ENCODE data around the gene GPR171. TPM values are rescaled to one million over a fixed set of nuclear protein-coding genes. Genes with fewer than 3 reads are reported as not detected.

The GPR171 gene
- total RNA-seq, 4 donors from 2014 or later: 4.9 to 11.0 (median 7.3) TPM

- no peak for TF ChIP-seq POLR2A (IDR thresholded peaks at IDR 0.05)
- TF ChIP-seq CTCF (IDR thresholded peaks at IDR 0.05): peak in 5 of 6 experiments; percentile 1 to 64 (median 50)
- DNase-seq: no peak
- H3K4me3 ChIP-seq: no peak overlapping the region
Measured at GRCh38 chr3:151156618-151157216, 46.3 kb downstream of the GPR171 start.

GRCh38 chr3:151155409-151156128, 47.4 kb downstream of the GPR171 start:
- Histone ChIP-seq H3K36me3 (no peaks in the 10 kb centered on the region), H3K27me3 (no peaks in the 10 kb centered on the region), H3K4me1 (no peaks in the 10 kb centered on the region), H3K27ac (no peak overlapping the region), H3K4me3 (no peak overlapping the region), H3K9me3 (no peaks in the 10 kb centered on the region)
- TF ChIP-seq POLR2A (IDR thresholded peaks at IDR 0.05) (no peak), CTCF (IDR thresholded peaks at IDR 0.05) (no peak)
- DNase-seq: no peak

More at GRCh38 chr3:151156618-151157216, 46.3 kb downstream of the GPR171 start:
- no peaks in the 10 kb centered on the region for H3K27me3 ChIP-seq
- no peaks in the 10 kb centered on the region for H3K36me3 ChIP-seq
- H3K27ac ChIP-seq: no peak overlapping the region
- H3K9me3 ChIP-seq: no peaks in the 10 kb centered on the region
- no peaks in the 10 kb centered on the region for H3K4me1 ChIP-seq

- H3K27ac ChIP-seq: no peak overlapping the region
- H3K36me3 ChIP-seq: no peaks in the 10 kb centered on the region
- H3K4me1 ChIP-seq: no peaks in the 10 kb centered on the region
- no peak for DNase-seq
- no peaks in the 10 kb centered on the region for H3K9me3 ChIP-seq
- H3K27me3 ChIP-seq: no peaks in the 10 kb centered on the region
- no peak overlapping the region for H3K4me3 ChIP-seq
- TF ChIP-seq POLR2A (IDR thresholded peaks at IDR 0.05) (no peak), CTCF (IDR thresholded peaks at IDR 0.05) (no peak)
Measured at GRCh38 chr3:151154566-151154965, 48.5 kb downstream of the GPR171 start.

- Histone ChIP-seq H3K27ac (no peak overlapping the region), H3K36me3 (no peaks in the 10 kb centered on the region), H3K4me3 (no peak overlapping the region), H3K4me1 (no peaks in the 10 kb centered on the region), H3K9me3 (no peaks in the 10 kb centered on the region), H3K27me3 (no peaks in the 10 kb centered on the region)
- no peak for DNase-seq
- no peak for TF ChIP-seq POLR2A (IDR thresholded peaks at IDR 0.05)
- TF ChIP-seq CTCF (IDR thresholded peaks at IDR 0.05): no peak
Measured at GRCh38 chr3:151152455-151153079, 50.4 kb downstream of the GPR171 start.

Small RNA genes lying within 50 kb of the gene (small RNA-seq; reads per million reads assigned to genes)
- 0.06 to 0.45 reads per million in 2 donors for gene RNA5SP145

Other genes starting within 250 kb of the GPR171 start
- gene CLRN1, start 230.5 kb downstream of the GPR171 start, total RNA-seq: not detected
- gene MED12L, start 117.6 kb downstream of the GPR171 start, total RNA-seq: 1 to 10 TPM in 1 of 4 donors, under 1 TPM in 2, not detected in 1; 0.09 to 3.3 (median 0.13) TPM
- gene P2RY14, start 75.3 kb upstream of the GPR171 start, total RNA-seq: 1 to 10 TPM; 1.2 to 3.6 (median 2.0) TPM
- not detected for gene GPR87, start 113.6 kb upstream of the GPR171 start, total RNA-seq
- 1 to 10 TPM in 1 of 4 donors, under 1 TPM in 1, not detected in 2; 0.67 to 1.7 TPM for gene P2RY13, start 126.3 kb upstream of the GPR171 start, total RNA-seq
- gene P2RY12, start 181.5 kb upstream of the GPR171 start, total RNA-seq: 1 to 10 TPM in 2 of 4 donors, not detected in 2; 1.7 to 3.3 TPM

Data from Peyer's patch (tissue), 4 donors.